NCI-H526 treated with DMSO at 0.1 percent for 48 hours (cell line): ENCODE measurements around the gene SNX5.
A peak's percentile ranks its signal among the peaks of the same experiment; 100 is the strongest.

Source experiments
- DNase-seq: peaks from one replicate; lab custom pipeline; 2025; lab: John Stamatoyannopoulos, UW

Gene SNX5

DNA sequence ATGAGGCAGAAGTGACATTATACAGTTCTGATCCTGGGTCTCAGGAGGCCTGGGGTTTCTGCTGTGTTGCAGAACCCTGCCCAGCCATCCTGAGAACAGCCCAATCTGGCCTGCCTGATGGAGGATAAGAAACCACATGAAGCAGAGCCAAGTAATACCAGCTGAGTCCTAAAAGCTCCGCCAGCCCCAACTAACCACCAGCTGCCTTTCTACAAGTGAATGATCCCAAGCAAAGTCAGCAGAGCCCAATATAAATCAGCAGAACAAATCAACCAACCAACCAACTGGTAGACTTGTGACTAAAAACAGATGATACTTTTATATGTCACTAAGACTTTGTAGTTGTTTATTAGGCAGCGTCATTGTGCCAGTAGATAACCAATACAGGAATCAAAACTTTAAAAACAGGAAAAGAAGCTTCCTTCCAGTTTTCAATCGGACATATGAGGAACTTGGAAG lies 52.1 kb downstream of the SNX5 start:
- DNase-seq = no peak

DNA sequence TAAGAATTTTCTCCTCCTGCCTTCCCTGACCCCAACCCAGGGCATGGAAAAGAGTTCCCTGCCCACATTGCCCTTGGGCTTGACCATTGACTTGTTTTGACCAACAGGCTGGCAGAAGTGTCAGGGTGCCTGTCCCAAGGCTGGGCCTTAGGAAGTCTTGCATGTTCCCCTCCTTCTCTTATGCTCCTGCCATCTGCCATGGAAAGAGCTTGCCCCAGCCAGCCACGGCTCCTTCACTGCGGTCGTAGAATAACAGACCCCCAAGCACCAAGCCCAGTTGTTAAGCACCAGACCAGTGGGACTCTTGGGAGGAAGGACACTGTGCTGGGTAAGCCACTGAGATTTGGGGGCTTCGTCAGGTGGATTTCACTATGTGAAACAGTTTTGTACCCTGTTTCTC lies 53.6 kb downstream of the SNX5 start:
- no peak for DNase-seq

DNA sequence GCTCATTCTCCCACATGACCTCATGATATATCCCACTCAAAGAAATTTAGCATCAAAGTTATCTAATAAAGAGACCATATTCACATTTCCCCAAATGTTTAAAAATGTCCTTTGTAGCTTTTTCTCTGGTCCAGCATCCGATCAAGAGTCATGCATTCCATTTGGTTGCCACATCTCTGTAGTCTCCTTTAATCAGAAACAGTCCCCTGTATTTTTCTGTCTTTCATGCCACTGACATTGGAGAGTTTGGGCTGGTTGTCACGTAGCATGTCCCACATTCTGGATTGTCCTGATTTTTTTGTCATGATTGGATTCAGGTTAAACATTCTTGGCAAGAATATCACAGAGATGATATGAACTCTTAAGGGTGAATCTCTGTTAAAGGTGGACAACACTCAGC lies 55.7 kb downstream of the SNX5 start:
- DNase-seq = no peak

DNA sequence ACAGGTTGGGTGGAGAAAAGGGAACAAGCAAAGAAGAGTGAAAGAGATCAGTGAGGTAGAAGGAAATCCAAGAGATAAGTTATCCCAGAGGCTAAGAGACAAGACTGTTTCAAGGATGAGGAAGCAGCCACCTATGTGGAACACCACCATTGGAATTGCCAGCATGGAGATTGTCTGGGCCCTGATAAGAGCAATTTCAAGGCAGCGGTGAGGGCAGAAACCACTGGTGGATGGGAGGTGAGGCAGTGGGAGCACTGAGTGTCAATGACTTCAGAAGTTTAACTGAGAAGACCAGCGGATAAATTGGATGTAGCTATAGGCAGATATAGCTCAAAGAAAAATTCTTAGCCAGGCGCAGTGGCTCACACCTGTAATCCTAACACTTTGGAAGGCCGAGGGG lies 56.7 kb downstream of the SNX5 start:
- DNase-seq = no peak

DNA sequence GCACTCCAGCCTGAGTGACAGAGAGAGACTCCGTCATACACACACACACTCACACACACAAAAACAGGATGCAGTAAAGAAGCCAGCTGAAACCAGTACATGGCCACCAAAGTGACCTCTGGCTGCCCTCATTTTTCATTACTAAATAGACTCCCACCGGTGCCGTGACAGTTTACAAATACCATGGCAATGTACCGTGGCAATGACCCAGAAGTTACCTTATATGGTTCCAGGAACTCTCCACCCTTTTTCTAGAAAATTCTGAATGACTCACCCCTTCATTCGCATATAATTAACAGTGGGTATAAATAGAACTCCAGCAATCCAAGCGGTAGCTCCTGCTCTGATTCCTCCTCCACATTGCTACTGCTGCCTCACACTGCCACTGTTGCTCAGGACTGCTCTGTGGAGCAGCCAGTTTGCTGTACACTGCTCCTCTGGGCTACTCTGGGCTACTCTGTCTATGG lies 57.7 kb downstream of the SNX5 start:
- no peak for DNase-seq

- DNase-seq = no peak
Observed at GRCh38 chr20:17909869-17910321, 58.7 kb downstream of the SNX5 start.

- DNase-seq = no peak
Observed at GRCh38 chr20:17905544-17905943, 63.0 kb downstream of the SNX5 start.

GRCh38 chr20:17904027-17904426 lies 64.6 kb downstream of the SNX5 start:
- DNase-seq = no peak

GRCh38 chr20:17902531-17903083 lies 66.0 kb downstream of the SNX5 start:
- no peak for DNase-seq

DNA sequence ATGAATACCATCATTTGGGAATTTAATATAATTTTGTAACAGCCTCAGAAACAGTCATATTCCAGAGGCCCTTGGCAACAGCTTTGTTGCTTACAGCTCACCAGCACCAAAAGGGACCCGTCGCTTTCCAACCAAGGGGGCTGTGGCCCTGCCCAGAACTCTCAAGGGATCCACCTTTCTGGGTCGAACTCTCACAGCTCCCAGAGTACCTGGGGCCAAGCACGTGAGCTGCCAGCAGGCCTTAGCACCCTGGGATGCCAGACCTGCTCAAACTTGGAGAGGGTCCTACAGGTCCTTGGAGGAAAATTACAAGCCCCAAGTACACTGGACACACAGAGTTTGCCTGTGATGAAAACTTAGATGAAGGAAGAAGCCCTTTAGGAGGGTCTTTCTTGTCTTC lies 66.6 kb downstream of the SNX5 start:
- DNase-seq = no peak

DNA sequence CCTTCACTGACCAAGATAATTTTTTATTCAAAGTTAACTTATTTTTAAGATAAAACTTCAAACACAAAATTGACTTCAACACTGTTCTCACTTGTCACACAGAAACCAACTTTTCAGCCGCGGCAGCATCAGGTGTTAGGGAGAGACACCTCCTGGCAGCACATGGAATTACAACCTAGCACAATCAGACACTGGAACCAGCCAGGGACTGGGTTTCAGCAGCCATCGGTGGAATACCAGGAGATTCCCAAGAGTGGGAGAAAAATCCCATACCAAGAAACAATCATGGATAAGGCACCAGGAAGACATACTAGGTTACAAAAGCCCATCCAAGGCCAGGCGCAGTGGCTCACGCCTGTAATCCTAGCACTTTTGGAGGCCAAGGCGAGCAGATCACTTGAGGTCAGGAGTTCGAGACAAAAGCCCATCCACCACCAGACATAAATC lies 70.0 kb downstream of the SNX5 start:
- peak; percentile 18 for DNase-seq

- DNase-seq = no peak
Observed at GRCh38 chr20:17897566-17898307, 70.9 kb downstream of the SNX5 start.

- DNase-seq = no peak
Observed at GRCh38 chr20:17896771-17897369, 71.7 kb downstream of the SNX5 start.

- DNase-seq = no peak
Observed at GRCh38 chr20:17896193-17896723, 72.3 kb downstream of the SNX5 start.

DNA sequence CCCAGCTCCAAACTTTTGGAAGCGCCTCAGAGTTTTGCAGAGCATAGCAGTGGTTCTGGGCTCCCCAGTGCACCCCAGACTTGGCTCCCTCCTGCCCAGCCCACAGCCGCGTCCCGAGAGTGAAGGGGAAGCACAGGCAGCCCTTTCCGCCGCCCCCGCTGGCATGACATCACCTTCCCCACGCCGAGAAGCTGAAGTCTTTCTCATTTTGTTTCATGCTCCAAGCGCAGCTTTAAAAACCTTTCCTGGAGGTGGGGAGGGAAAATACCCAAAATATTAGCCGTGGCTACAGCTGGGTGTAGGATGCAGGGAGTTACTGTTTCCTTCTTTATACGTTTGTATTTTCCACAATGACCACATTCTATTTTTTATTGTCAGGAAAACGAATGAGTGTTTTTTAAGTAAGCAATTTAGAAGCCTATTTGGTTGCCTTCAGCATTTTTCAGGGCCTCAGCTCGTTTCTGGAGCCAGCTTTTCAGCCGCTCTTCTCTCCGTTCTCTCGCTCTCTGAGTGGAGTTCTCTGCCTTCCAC lies 72.9 kb downstream of the SNX5 start:
- no peak for DNase-seq

- no peak for DNase-seq
Observed at GRCh38 chr20:17893445-17893844, 75.1 kb downstream of the SNX5 start.

DNA sequence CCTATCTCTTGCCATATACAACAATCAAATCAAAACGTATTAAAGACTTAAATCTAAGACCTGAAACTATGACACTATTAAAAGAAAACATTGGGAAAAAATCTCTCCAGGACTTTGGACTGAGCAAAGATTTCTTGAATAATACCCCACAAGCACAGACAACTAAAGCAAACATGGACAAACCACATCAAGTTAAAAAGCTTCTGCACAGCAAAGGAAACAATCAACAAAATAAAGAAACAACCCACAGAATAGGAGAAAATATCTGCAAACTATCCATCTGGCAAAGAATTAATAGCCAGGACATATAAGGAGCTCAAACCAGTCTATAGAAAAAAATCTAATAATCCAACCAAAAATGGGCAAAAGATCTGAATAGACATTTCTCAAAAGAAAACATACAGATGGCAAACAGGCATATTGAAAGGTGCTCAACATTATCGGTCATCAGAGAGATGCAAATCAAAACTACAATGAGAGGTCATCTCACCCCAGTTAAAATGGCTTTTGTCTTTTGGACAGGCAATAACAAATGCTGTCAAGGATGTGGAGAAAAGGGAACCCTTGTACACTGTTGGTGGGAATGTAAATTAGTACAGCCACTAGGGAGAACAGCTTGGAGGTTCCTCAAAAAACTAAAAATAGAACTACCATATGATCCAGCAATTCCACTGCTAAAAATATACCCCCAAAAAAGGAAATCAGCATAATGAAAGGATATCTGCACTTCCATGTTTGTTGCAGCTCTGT lies 76.2 kb downstream of the SNX5 start:
- DNase-seq = no peak
